LoVo (cell line): ENCODE data around the gene CREBBP.

ENCODE experiments used
- DNase-seq: peaks from one replicate; pipeline ENCODE4 v3.0.0-alpha.2; 2016; ENCODE audit warnings: low spot score

Gene CREBBP

DNA sequence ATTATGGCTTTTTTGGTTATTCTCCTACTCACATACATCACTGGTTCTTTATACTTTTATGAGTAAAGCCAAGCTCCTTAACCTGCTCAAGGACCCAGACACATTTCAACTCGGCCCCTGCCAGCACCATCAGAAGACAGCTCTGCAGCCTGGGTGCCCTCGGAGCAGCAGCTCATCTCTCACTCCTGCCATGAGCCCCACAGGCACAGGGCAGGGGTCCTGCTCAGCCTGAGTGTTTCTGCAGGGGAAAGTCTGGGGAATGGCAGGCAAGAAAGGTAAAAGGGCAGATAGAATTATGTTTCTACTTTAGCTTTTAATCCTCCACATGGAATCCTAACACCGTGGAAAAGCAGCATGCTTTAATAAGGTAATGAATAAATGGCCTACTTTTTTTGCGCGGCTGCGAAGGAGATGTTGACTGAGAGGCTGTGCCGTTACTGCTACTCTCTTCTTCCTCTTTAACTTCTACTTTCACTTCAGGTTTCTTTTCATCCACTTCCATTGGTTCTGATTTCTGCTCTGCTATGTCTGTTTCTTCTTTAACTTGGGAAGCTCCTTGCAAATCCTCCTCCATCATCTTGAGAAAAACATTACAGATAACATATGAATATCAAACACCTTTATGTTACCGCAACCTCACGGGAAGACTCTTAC lies 113.1 kb downstream of the CREBBP start:
- DNase-seq, result no peak

DNA sequence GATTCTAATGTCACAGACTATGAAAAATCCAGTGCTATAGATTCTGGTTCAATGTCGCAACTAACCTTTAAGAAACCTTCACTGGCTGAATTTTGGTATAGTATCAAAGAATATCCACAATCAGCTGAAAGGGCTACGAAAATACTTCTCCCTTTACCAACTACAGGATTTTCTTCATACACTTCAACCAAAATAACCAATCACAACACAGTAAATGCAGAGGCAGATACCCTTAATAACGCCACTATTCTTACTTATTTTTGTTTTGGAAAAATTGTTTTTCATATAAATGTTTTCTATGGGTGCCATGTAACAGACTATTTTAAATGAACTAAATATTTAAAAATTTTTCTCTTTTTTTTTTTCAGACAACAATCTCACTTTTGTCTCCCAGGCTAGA lies 114.3 kb downstream of the CREBBP start:
- no peak for DNase-seq

DNA sequence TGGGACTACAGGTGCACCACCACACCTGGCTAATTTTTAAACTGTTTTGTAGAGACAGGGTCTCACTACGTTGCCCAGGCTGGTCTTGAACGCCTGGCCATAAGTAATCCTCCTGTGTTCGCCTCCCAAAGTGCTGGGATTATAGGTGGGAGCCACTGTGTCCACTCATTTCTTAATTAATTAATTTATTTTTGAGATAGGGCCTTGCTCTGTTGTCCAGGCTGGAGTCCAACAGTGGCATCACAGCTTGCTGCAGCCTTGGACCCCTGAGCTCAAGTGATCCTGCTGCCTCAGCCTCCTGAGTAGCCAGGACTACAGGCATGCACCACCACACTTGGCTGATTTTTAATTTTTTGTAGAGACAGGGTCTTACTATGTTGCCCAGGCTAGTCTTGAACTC lies 116.1 kb downstream of the CREBBP start:
- DNase-seq, result no peak

GRCh38 chr16:3762107-3762750 lies 118.3 kb downstream of the CREBBP start:
- DNase-seq, result no peak

DNA sequence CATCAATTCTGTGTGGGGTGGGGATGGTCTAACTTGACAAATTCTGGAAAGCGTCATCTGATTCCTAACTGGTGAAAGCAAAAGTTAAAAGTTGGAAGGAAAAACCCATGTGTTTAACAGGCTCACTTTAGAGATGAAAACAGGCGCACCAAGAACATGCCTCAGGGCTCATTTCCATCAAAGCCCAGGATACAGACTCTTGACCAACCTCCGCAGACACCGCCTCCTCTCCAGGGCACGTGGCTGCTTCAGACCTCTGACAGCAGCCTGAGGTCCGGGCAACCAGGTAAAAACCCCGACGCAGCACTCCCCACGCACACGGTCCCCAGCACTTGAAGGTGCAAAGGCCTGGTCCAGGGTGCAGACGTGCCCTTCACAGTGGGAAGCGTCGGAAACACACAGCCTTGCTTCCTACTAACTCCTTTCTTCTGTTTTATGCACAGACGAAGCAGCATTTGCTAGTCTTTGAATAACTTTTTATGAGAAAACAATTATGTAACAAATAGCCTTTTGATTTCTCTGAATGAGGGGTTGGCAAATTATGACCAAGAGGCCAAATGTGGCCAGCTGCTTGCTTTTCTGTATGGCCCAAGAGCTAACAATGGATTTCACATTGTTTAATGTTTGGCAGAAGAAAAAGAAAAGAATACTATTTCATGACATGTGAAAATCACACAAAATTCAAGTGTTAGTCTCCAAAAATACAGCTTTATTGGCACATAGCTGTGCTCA lies 119.0 kb downstream of the CREBBP start:
- DNase-seq, result no peak

DNA sequence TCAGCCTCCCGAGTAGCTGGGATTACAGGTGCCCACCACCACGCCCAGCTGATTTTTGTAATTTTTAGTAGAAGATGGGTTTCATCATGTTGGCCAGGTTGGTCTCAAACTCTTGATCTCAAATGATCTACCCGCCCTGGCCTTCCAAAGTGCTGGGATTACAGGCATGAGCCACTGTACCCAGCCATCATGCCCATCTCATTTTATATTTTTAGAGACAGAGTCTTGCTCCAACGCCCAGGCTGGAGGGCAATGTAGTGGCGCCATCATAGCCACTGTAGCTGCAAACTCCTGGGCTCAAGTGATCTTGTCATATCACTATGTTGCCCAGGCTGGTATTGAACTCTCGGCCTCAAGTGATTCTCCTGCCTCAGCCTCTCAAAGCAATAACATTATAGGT lies 120.0 kb downstream of the CREBBP start:
- DNase-seq, result no peak

- no peak for DNase-seq
Observed at GRCh38 chr16:3759736-3760135, 120.8 kb downstream of the CREBBP start.

- no peak for DNase-seq
Observed at GRCh38 chr16:3756113-3756512, 124.4 kb downstream of the CREBBP start.

DNA sequence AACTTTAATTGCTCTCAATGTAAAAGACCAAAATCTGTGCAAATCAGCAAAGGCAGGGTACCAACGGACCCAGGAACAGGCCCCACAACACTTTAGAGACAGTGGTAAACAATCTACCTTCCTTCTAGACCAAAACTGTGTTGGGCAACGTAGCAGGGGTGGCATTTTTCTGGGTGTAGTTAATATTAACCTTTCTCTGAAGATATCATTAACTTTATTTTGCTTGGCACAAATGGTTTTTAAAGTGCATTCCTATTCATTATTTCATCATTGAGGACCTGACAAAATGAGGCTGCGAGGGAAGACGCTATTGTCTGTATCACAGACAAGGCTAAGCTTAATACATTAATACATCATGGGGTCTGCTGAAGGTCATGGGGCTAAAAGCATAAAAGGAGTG lies 125.3 kb downstream of the CREBBP start:
- DNase-seq, result no peak

- DNase-seq, result no peak
Observed at GRCh38 chr16:3754772-3755171, 125.7 kb downstream of the CREBBP start.

DNA sequence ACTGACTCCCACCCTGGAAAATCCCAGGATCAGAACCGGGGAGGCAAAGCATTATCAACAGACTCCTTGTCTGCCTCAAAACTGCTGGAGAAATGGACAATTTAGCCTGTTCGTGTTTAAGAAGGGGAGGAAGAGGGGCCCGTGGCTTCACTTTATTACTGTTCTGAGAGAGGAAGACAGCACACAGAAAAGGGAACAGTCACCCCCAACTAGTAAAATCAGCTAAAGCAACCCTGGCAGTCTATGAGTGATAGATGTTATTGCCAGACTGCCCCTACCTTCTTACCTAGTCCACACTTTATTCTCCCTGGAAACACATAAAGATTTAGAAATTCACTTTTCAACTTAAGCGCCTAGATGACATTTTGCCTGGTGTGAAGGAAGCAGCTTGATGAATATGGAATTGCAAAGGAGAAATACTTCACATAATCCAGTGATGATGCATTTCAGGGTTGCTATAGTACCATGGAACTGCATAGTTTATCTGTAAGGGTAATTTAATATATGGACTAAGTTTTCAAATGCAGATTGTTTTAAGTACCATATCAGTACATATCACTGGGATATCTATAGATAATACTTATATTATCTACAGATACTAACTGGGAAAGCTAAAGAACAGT lies 126.3 kb downstream of the CREBBP start:
- DNase-seq, result no peak

DNA sequence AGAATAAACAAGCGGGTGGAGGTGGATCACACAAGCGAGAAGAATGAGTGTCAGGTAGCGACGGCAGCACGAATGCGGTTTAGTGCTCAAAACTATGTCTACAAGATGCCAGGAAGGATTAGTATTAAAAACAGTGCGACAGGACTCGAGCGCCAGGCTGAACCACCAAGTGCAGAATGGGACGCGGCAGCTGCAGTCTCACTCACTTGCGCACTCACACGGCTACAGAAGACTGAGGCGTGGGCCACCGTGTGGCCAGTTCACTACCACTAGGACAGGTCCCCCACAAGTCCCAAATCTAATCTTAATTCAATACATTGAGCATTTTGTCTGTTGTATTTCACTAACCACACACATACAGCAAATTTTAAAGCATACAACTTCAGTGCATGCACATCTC lies 127.5 kb downstream of the CREBBP start:
- DNase-seq, result no peak

- DNase-seq, result no peak
Observed at GRCh38 chr16:3751878-3752277, 128.6 kb downstream of the CREBBP start.

GRCh38 chr16:3748307-3748706 lies 132.2 kb downstream of the CREBBP start:
- DNase-seq, result no peak

GRCh38 chr16:3745751-3746355 lies 134.7 kb downstream of the CREBBP start:
- DNase-seq, result no peak

DNA sequence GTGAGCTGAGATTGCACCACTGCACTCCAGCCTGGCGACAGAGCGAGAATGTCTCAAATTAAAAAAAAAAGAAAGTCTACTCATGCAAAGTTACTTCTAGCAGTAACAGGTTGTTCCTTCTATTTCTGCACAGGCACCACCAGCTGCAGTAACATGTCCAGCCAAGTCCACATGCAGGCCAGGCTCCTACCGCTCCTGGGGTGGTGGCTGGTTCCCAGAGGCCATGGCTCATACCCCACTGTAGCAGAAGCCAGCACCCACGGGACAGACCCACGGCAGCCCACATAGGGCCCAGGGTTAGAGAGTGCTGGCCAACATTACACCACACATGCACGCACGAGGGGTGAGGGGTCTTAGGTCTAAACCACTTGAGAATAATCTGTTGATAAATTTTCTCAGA lies 136.5 kb downstream of the CREBBP start:
- no peak for DNase-seq

GRCh38 chr16:3740934-3741333 lies 139.6 kb downstream of the CREBBP start:
- DNase-seq, result no peak

GRCh38 chr16:3740186-3740585 lies 140.3 kb downstream of the CREBBP start:
- DNase-seq, result no peak

GRCh38 chr16:3739636-3740035 lies 140.9 kb downstream of the CREBBP start:
- no peak for DNase-seq

DNA sequence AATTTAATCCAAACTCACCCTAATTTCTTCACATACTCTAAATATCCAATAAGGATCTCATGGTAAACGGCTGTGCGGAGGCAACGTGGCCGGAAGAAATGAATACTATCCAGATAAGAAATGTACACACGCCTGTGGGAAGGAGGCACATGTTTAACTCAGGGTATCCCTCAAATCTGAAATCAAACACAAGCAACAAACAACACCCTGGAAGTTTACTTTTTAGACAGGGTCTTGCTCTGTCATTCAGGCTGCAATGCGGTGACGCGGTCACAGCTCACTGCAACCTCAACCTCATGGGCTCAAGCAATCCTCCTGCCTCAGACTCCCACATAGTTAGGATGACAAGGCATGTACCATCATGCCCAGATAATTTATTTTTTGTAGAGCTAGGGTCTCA lies 142.0 kb downstream of the CREBBP start:
- DNase-seq, result no peak

GRCh38 chr16:3738128-3738527 lies 142.4 kb downstream of the CREBBP start:
- DNase-seq, result no peak

DNA sequence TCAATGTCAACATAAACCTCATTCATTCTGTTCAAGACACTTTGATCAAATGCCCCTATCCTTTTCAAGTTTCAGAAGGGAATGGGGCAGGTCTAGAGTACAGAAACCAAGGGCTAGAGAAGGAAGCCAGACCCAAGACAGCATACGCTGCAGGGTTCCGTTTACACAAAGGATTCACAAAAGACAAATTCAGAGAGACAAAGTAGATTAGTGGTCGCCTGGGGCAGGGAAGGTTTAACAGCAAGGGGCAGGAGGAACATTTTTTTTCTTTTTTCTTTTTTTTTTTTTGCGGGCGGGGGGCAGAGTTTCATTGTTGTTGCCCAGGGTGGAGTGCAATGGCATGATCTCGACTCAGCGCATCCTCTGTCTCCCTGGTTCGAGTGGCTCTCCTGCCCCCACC lies 143.3 kb downstream of the CREBBP start:
- DNase-seq, result no peak

GRCh38 chr16:3736116-3736515 lies 144.4 kb downstream of the CREBBP start:
- DNase-seq, result no peak
